Amniotic stem cell (primary cell): ENCODE data around the gene SPATA6L.
"Not testable (repeated sequence)": the region's sequence is repeated elsewhere in the genome, so short reads cannot be mapped to it uniquely, and the experiment has no call there.

Experiments
- DNase-seq: peaks from one replicate; lab custom pipeline; 2025; lab: John Stamatoyannopoulos, UW

The SPATA6L gene

DNA sequence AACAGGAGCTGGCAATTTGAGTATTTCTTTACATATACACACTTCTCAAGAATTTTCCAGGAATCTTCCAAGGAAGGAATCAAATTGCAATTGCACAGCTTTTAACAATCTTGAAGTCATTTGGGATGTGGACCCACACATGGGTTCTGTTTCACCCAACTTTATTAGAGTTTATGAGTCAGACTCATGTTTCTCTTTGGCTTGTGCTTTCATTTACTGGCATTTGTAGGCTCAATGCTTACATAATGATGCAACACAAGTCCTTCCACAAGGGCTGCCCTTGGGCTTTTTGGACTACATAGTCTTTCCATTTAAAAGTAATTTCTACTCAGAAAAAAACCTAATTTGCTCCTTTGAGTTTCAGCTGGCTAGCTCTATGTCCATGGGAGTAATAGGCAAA is 8.5 kb upstream of the SPATA6L start:
- DNase-seq: peak; percentile 70

GRCh38 chr9:4671737-4672136 is 5.5 kb upstream of the SPATA6L start:
- DNase-seq: no peak

DNA sequence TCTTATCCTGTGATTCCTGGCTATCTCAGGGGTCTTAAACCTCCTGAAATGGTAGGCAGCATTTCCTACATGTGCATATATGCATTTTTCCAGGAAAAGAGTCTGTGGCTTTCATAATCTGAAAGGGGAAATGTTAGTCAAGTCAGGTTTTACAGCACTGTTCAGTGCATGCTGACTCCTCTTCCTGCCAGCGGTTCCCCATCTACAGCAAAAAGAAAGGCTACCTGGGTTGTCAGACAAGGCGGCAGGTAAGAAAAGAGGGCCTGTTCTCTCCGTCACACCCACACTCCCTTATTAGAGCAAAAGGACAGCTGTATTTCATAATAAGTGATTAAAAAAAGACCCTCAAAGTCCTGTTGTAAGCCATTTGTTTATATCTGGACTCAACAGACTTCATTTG is 4.3 kb upstream of the SPATA6L start:
- DNase-seq: no peak

- no peak for DNase-seq
Observed at GRCh38 chr9:4669890-4670289, 3.6 kb upstream of the SPATA6L start.

DNA sequence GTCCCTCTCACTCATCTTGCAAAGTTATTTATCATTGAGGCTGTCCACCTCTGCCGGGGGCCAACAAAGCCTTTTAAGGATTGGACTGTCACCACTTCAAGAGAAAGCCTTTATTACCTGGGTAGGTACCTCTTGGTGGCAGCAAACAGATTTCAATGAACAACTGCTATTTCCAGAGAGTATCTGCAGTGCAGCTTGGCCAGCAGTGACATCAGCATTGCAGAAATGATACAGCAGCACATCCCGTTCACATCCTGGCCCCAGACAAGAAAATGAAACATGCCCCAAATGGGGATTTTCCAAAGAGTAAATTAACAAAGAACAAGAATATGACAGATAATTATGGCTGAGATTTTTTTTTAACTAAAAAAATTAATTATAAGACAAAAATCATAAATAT is 2.3 kb upstream of the SPATA6L start:
- DNase-seq: no peak

GRCh38 chr9:4667681-4668080 is 1.4 kb upstream of the SPATA6L start:
- no peak for DNase-seq

DNA sequence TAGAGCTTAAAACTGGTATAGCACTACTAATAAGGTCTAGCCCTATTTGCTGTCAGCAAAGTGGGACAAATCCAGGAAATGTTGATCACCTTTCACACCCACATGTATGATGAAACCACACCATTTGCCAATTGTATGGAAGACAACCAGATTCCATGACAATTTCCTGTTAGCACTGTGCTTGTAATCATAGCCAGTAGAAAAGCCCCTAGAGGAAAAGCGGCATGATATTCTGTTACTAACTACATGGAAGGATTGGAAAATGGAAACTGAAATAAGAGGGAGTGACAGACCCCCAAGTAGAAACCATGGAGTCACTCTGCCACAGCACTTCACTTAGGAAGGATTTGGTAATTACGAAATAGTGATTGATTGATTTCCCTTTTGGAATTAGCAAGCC is 923 bp downstream of the SPATA6L start:
- DNase-seq: no peak

- DNase-seq: no peak
Observed at GRCh38 chr9:4663956-4664355, 2.3 kb downstream of the SPATA6L start.

DNA sequence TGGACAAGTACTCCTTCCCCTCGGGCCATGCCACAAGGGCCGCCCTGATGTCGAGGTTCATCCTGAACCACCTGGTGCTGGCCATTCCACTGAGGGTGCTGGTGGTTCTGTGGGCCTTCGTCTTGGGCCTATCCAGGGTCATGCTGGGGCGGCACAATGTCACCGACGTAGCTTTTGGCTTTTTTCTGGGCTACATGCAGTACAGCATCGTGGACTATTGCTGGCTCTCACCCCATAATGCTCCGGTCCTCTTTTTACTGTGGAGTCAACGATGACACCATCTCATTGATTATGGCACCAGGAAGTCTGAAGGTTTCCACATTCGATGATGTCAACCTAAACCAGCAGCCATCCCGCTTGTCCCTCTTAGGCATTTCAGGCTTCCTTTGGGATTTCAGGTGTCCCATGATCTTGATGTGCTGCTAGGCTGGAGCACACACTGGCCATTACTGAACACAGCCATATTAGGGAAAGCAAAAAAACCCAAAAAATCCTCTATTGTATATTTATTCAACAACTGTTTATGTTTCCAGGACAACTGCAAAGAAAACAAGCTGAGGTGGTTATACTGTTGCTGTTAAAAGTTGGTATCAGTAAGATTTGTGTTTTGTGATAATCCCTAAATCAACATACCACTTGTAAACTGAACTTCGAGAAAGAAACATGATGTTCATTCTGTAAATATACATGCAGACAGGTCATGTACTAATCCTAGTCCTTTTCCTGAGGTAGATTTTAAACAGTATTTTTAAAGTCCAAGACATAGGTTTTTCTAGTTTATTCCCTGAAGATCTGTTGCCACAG is 3.1 kb downstream of the SPATA6L start:
- no peak for DNase-seq

DNA sequence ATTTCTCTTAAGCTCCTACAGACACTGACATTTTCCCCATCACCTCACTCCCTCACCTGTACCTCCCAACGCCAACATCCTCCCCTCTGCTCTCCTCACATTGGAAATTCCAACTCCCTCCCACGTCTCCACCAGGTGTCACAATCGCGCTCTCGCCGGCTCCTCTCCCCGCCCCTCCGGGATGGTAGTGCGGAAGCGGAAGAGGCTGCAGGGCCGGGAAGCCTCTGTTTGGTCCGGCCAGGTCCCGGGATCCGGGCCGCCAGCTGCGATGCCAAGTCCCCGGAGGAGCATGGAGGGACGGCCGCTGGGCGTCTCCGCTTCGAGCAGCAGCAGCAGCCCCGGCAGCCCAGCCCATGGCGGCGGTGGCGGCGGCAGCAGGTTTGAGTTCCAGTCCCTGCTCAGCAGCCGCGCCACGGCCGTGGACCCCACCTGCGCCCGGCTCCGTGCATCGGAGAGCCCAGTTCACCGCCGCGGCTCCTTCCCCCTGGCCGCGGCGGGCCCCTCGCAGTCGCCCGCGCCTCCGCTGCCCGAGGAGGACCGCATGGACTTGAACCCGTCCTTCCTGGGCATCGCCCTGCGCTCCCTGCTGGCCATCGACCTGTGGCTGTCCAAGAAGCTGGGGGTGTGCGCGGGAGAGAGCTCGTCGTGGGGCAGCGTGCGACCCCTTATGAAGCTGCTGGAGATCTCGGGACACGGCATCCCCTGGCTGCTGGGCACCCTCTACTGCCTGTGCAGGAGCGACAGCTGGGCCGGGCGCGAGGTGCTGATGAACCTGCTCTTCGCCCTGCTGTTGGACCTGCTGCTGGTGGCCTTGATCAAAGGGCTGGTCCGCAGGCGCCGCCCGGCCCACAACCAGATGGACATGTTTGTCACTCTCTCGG is 3.9 kb downstream of the SPATA6L start, which contains the start of gene PLPP6:
Gene PLPP6 (plus strand): TSS at position 187 of the 881 bp plus-strand sequence. CDS start 82 bp downstream, at position 269.
- DNase-seq: no peak

DNA sequence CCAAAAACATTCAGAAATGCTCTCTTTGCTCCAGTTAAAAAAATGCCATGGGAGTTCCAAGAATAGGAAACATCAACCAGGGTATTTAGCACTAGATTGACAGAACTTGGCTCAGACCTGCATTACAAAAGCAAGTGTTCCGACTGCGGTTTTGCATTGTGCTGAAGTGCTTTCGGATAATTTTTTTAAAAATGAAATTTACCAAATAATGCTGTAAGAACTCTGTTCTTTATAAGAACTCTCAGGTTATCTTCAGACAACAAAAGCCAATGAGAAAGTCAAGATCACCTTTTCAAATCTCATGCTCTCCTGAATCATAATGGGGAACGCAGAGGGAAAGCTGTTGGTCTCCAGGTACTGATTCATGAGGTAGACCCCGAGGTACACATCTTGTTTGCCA is 4.7 kb downstream of the SPATA6L start:
- no peak for DNase-seq

DNA sequence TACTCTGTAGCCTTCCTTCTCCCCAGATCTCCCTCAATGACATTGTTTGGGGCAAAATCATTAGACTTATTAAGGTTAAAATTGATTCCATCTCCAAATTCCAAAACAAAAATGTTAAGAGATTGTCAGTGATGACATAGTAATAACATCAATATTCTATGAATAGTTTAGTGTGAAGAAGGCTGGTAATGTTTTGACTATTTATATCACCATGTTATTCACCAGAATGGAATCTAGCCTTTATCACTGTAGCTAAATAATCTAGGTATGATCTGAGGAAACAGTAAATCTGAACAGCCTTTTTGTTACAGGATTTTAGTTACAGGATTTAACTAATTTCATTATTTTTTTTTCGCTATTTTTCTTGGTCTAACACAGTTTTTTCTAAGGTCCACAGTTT is 5.1 kb downstream of the SPATA6L start:
- DNase-seq: no peak

- DNase-seq: not testable (repeated sequence)
Observed at GRCh38 chr9:4660665-4661064, 5.6 kb downstream of the SPATA6L start.

DNA sequence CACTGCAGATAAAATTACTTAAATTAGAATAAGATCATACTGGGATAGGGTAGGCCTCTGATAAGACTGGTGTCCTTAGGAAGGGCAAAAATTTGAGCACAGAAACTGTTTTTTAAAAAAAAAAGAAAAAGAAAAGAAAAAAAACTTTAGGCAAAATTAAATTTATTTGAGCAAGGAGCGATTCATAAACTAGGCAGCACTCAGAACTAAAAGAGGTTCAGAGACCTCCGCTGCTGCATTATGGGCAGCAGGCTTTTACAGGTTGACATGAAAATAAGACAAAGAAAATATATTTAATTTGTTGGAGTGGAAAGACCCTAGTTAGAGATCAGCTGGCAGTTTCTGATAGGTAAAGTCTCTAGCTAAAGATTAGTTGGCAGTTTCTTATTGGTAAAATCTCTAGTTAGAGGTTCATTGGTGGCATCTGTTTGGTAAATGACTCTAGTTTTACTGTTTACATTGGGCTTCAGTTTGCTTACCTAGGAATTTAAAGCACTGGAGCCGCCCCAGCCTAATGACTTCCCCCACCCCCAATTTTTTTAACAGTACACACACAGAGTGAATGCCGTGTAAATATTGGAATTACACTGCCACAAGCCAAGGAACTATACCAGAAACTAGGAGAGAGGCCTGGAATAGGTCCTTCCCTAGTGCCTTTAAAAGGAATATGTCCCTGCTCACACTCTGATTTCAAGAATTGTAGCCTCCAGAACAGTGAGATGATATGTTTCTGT is 8.7 kb downstream of the SPATA6L start:
- no peak for DNase-seq

GRCh38 chr9:4656621-4657020 is 9.7 kb downstream of the SPATA6L start:
- DNase-seq: no peak

DNA sequence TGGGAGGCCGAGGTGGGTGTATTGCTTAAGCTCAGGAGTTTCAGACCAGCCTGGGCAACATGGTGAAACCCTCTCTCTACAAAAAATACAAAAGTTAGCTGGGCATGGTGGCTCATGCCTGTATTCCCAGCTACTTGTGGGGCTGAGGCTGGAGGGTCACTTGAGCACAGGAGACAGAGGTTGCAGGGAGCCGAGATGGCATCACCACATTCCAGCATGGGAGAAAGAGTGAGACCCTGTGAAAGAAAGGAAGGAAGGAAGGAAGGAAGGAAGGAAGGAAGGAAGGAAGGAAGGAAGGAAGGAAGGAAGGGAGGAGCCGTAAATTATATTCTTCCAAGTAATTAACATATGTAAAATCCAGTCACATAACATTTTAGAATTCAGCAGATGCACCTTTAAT is 10.1 kb downstream of the SPATA6L start:
- DNase-seq: not testable (repeated sequence)

DNA sequence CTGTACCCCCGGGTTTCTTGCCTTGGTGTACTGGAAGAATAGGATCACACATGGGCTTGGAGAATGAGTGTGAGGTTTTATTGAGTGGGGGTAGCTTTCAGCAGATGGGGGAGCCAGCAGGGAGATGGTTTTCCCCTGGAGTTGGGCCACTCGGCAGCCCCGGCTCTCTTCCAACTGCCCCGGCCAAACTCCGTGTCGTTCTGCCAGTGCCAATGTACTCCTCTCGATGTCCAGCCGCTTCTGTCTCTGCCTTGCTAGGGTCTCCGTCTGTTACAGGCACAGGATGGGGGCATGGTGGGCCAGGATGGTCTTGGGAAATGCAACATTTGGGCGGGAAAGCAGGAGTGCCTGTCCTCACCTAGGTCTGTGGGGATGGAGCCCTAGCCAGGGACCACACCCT is 11.7 kb downstream of the SPATA6L start:
- DNase-seq: no peak

DNA sequence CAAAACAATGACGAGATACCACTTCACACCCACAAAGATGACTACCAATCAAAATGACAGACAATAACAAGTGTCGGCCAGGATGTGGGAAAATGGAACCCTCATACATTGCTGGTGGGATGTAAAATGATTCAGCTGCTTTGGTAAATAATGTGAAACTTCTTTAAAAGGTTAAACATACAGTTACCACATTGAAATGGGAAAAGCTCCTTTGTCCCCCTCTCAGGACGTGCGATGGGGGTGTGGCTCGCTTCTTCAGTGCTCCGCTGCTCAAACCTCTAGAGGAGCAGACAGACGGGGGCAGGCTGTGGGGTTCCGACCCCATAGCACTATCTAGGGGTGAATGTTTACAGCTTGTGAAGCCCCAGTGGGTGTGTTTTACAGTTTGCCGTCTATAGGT is 12.2 kb downstream of the SPATA6L start:
- DNase-seq: no peak

GRCh38 chr9:4642351-4642750 is 23.9 kb downstream of the SPATA6L start:
- DNase-seq: no peak

GRCh38 chr9:4640027-4640426 is 26.3 kb downstream of the SPATA6L start:
- no peak for DNase-seq

- DNase-seq: no peak
Observed at GRCh38 chr9:4639420-4639819, 26.9 kb downstream of the SPATA6L start.

GRCh38 chr9:4638968-4639367 is 27.3 kb downstream of the SPATA6L start:
- DNase-seq: no peak
